HG03565 (cell line): ENCODE measurements around the gene E2F4.
A peak's percentile ranks its signal among the peaks of the same experiment; 100 is the strongest.

Experiments used
- ATAC-seq: cut with Tn5 transposase; IDR thresholded peaks from one replicate; pipeline ENCODE4 v1.9.1; 2021; ENCODE audit warnings: mild to moderate bottlenecking, moderate library complexity; ENCODE audit not compliant: unreplicated experiment

E2F4 gene

GRCh38 chr16:67191995-67192681 lies at the start of gene E2F4:
Gene E2F4 (plus strand): TSS chr16:67192155. CDS start chr16:67192228, 73 bp downstream.
- peak; percentile 76 for ATAC-seq

- no peak for ATAC-seq
These were observed 49.6 kb upstream of the E2F4 start for GRCh38 chr16:67142342-67142741.

- no peak for ATAC-seq
These were observed 47.0 kb upstream of the E2F4 start for GRCh38 chr16:67144943-67145342.

GRCh38 chr16:67145746-67146145 lies 46.2 kb upstream of the E2F4 start:
- ATAC-seq: no peak

- no peak for ATAC-seq
These were observed 45.2 kb upstream of the E2F4 start for GRCh38 chr16:67146523-67147357.

GRCh38 chr16:67147437-67148140 lies 44.4 kb upstream of the E2F4 start:
- no peak for ATAC-seq

- no peak for ATAC-seq
These were observed 43.7 kb upstream of the E2F4 start for GRCh38 chr16:67148221-67148620.

- no peak for ATAC-seq
These were observed 43.2 kb upstream of the E2F4 start for GRCh38 chr16:67148656-67149275.

- no peak for ATAC-seq
These were observed 42.5 kb upstream of the E2F4 start for GRCh38 chr16:67149276-67150046.

- no peak for ATAC-seq
These were observed 41.7 kb upstream of the E2F4 start for GRCh38 chr16:67150047-67150832.

- ATAC-seq: no peak
These were observed 41.0 kb upstream of the E2F4 start, which contains the start of gene B3GNT9 for GRCh38 chr16:67150833-67151396. Gene B3GNT9 (minus strand): TSS chr16:67150998. CDS start chr16:67150485, 513 bp downstream.

GRCh38 chr16:67151431-67152097 lies 40.4 kb upstream of the E2F4 start:
- no peak for ATAC-seq

- no peak for ATAC-seq
These were observed 37.2 kb upstream of the E2F4 start for GRCh38 chr16:67154578-67155294.

- ATAC-seq: peak; percentile 28
These were observed 36.4 kb upstream of the E2F4 start for GRCh38 chr16:67155295-67156142.

GRCh38 chr16:67156143-67156844 lies 35.7 kb upstream of the E2F4 start:
- ATAC-seq: no peak

- ATAC-seq: no peak
These were observed 34.7 kb upstream of the E2F4 start for GRCh38 chr16:67157106-67157748.
